Measurements from ENCODE around the gene ALDH4A1. TPM values are rescaled to one million over a fixed set of nuclear protein-coding genes. Genes with fewer than 3 reads are reported as not detected.
A peak's percentile ranks its signal among the peaks of the same experiment; 100 is the strongest.

ALDH4A1 gene
- total and polyA plus RNA-seq, 10 of the 15 experiments (the other 5 are each of a cell fraction or from before 2014, with no cell fraction given): 0.06 to 25.5 (median 13.0) TPM

DNA sequence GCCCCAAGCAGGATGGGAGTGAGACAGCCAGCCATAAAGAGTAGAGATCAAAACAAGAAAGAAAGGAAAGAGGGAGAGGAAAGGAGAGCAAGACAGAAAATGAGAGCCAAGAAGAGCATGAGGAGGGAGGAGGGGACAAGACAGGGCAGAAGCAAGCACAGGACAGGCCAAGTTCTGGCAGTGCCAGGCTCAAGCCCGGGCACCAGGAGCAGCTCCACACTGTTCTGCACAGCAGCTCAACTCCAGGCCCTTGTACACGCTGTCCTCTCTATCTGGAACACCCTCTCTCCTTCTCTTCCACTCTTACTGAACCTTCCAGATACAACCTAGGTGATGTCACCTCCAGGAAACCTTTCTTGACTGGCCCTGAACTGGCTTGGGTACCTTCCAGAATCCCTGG lies 42.5 kb upstream of the ALDH4A1 start (continued):
- no peak for TF ChIP-seq IRF5 (IDR thresholded peaks at IDR 0.05; ENCODE audit: borderline replicate concordance)

- no peaks in the 10 kb centered on the region for H3K36me3 ChIP-seq (ENCODE audit: control insufficient read depth in 2 of 2, insufficient read depth in 2 of 2, low read length in 1 of 2)
- ChIA-PET SMC1A (ENCODE audit: uncharacterized antibody, unreplicated experiment) (no interaction called here), RAD21 (ENCODE audit: unreplicated experiment) (no interaction called here), CTCF (interaction anchor here (0.7 to 2.9 kb wide), 3 partner anchors 31 to 514 kb away, joined by 3 to 13 read pairs (median 3); no protein-coding TSS in a partner anchor), POLR2A (interaction anchor here (1.2 kb wide), 1 partner anchor 8 kb away, joined by 3 read pairs; no protein-coding TSS in a partner anchor)
- TF ChIP-seq JUND (IDR thresholded peaks at IDR 0.05; ENCODE audit: low read depth, low read length): no peak
- no peak for TF ChIP-seq RUNX3 (IDR thresholded peaks at IDR 0.05; ENCODE audit: low read length)
- TF ChIP-seq IKZF2 (IDR thresholded peaks at IDR 0.05): no peak
- no peak for TF ChIP-seq BCL11A (IDR thresholded peaks at IDR 0.05; ENCODE audit: low read depth, low read length)
- TF ChIP-seq NR2C1 (IDR thresholded peaks at IDR 0.05): no peak
- TF ChIP-seq STAT1 (conservative IDR thresholded peaks at IDR 0.05): no peak
- TF ChIP-seq ZZZ3 (IDR thresholded peaks at IDR 0.05; ENCODE audit: control insufficient read depth, insufficient read length, low read depth): no peak
- TF ChIP-seq, protein P1, sequence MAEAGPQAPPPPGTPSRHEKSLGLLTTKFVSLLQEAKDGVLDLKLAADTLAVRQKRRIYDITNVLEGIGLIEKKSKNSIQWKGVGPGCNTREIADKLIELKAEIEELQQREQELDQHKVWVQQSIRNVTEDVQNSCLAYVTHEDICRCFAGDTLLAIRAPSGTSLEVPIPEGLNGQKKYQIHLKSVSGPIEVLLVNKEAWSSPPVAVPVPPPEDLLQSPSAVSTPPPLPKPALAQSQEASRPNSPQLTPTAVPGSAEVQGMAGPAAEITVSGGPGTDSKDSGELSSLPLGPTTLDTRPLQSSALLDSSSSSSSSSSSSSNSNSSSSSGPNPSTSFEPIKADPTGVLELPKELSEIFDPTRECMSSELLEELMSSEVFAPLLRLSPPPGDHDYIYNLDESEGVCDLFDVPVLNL (IDR thresholded peaks at IDR 0.05; ENCODE audit: low read depth, low read length): no peak
- TF ChIP-seq NFYB (IDR thresholded peaks at IDR 0.05; ENCODE audit: insufficient read depth, low read depth, low read length): no peak
- TF ChIP-seq SP1 (IDR thresholded peaks at IDR 0.05; ENCODE audit: low read depth, low read length): no peak
- TF ChIP-seq ZBTB40 (IDR thresholded peaks at IDR 0.05; ENCODE audit: borderline replicate concordance): no peak
- no peak for TF ChIP-seq SREBF1 (IDR thresholded peaks at IDR 0.05; ENCODE audit: low read length)
- WGBS (ENCODE audit: insufficient coverage, insufficient replicate concordance, low lambda C conversion rate, missing lambda C conversion rate): 39% methylated on average over 5 of the region's 9 CpGs
- H4K20me1 ChIP-seq (ENCODE audit: control insufficient read depth, insufficient read depth): no peaks in the 10 kb centered on the region
- no peak for DNase-seq (ENCODE audit: low read depth, low spot score)
- peak overlapping the region; percentile 41; the same call in 1 of the 2 replicates for H3K4me2 ChIP-seq (ENCODE audit: control insufficient read depth, insufficient read depth)
- FAIRE-seq: no peak
- peak overlapping the region; percentile 51 for H3K27ac ChIP-seq (ENCODE audit: control insufficient read depth, insufficient read depth)
- H2AFZ ChIP-seq (ENCODE audit: control insufficient read depth, low read depth, low read length): peak overlapping the region; percentile 26; the same call in 1 of the 2 replicates
- no TSS peak for BruUV-seq (replicated peaks)
- no peak for ATAC-seq
- H3K9ac ChIP-seq (ENCODE audit: control insufficient read depth, insufficient read depth, low read length): no peak overlapping the region
- in situ Hi-C loops (cut with MboI): no loop called here
- H3K4me3 ChIP-seq: no peak overlapping the region
- no peaks in the 10 kb centered on the region for H3K27me3 ChIP-seq (replicated peaks in 1 of 2; ENCODE audit: control insufficient read depth in 2 of 2, insufficient read depth in 2 of 2, low read length in 1 of 2)
- peaks cover 13% of the 10 kb centered on the region for H3K79me2 ChIP-seq (ENCODE audit: control insufficient read depth, insufficient read depth, low read length)
- intact Hi-C loops (cut with micrococcal nuclease; ENCODE audit: unreplicated experiment): no loop called here
- no peaks in the 10 kb centered on the region for H3K9me3 ChIP-seq (replicated peaks; ENCODE audit: control insufficient read depth, insufficient read depth, low read length)
- H3K4me1 ChIP-seq (ENCODE audit: control insufficient read depth, insufficient read depth, low read length): peaks cover 27% of the 10 kb centered on the region
Measured at GRCh38 chr1:18943914-18944572, 41.7 kb upstream of the ALDH4A1 start.
